Measurements from ENCODE around the gene HYAL3.
A peak's percentile ranks its signal among the peaks of the same experiment; 100 is the strongest.

The HYAL3 gene

DNA sequence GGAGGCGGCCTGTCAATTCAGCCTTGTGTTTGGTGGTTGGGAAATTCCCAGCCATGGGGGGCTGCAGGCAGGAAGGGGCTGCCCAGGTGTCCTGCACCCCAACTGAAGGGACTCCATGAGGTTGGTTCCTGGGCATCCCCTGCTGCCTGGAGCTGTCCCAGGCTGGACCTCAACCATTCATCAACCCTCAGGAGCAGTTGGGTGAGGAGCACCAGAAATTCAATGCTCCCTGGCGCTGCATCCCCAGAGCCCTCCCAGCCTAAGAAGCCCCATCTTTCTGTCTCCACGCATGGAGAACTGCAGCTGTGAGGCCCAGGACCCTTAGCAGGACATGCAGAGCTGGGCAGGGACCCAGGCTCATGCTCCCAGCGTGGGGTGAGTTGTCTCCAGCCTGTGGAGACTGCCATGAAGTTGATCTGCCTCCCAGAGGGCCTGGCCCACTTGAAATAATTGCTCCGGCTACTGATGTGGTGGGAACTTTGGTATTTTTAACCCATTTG lies 38.2 kb downstream of the HYAL3 start:
- H2BK120ac ChIP-seq (ENCODE audit: insufficient read depth, low read length, poor library complexity): peak overlapping the region; percentile 95
- H2AK5ac ChIP-seq (ENCODE audit: low read length): peak overlapping the region; percentile 73
- no CpG with 5 or more reads among the region's 5 CpGs for WGBS (ENCODE audit: extremely low coverage, insufficient coverage, insufficient read length)
- peak overlapping the region; percentile 55 for H3K4me2 ChIP-seq (ENCODE audit: low read length)
- peaks cover 35 to 37% of the 10 kb centered on the region in 2 experiments for H3K4me1 ChIP-seq (ENCODE audit: control insufficient read depth in 1 of 2, insufficient read depth in 2 of 2, low read length in 2 of 2)
- H3K14ac ChIP-seq (ENCODE audit: low read length): peak overlapping the region; percentile 97
- H3K27me3 ChIP-seq (ENCODE audit: insufficient read depth, low read length): no peaks in the 10 kb centered on the region
- H3K4ac ChIP-seq (ENCODE audit: low read depth, low read length): peak overlapping the region; percentile 7
- H3K23ac ChIP-seq (ENCODE audit: low read length): no peak overlapping the region
- H3K18ac ChIP-seq (ENCODE audit: low read length): peak overlapping the region; percentile 41
- H4K8ac ChIP-seq (ENCODE audit: low read depth, low read length): peak overlapping the region; percentile 80
- H3K36me3 ChIP-seq (ENCODE audit: control insufficient read depth in 1 of 2, insufficient read depth in 2 of 2, low read length in 2 of 2): peaks cover 29 to 30% of the 10 kb centered on the region in 2 experiments
- no peaks in the 10 kb centered on the region for H3K9me3 ChIP-seq (ENCODE audit: insufficient read depth, low read depth, low read length)
- H3K79me1 ChIP-seq (ENCODE audit: low read length): peaks cover 36% of the 10 kb centered on the region
- no peak overlapping the region for H3K4me3 ChIP-seq (ENCODE audit: low read depth, low read length)
- H3K79me2 ChIP-seq (ENCODE audit: control insufficient read depth, insufficient read depth, low read length, poor library complexity): peaks cover 14% of the 10 kb centered on the region
- H4K91ac ChIP-seq (ENCODE audit: low read depth, low read length): peak overlapping the region; percentile 95
- no peak overlapping the region for H3K9ac ChIP-seq (ENCODE audit: low read length)
- peak overlapping the region; percentile 95 for H4K12ac ChIP-seq (ENCODE audit: low read depth, low read length)
- DNase-seq: no peak
- H2BK12ac ChIP-seq (ENCODE audit: low read length): peak overlapping the region; percentile 42
- H2AFZ ChIP-seq (ENCODE audit: insufficient read depth, low read length, poor library complexity): no peak overlapping the region
- H3K27ac ChIP-seq (ENCODE audit: low read depth, low read length): peak overlapping the region; percentile 82
- peak overlapping the region; percentile 89 for H2BK5ac ChIP-seq (ENCODE audit: low read depth, low read length, poor library complexity)

- H3K23ac ChIP-seq (ENCODE audit: low read length): no peak overlapping the region
- peak overlapping the region; percentile 89 for H2BK5ac ChIP-seq (ENCODE audit: low read depth, low read length, poor library complexity)
- peak; percentile 90 to 94 for DNase-seq
- peak overlapping the region; percentile 82 for H3K27ac ChIP-seq (ENCODE audit: low read depth, low read length)
- H3K79me1 ChIP-seq (ENCODE audit: low read length): peaks cover 30% of the 10 kb centered on the region
- H4K91ac ChIP-seq (ENCODE audit: low read depth, low read length): peak overlapping the region; percentile 95
- peaks cover 29 to 30% of the 10 kb centered on the region in 2 experiments for H3K4me1 ChIP-seq (ENCODE audit: control insufficient read depth in 1 of 2, insufficient read depth in 2 of 2, low read length in 2 of 2)
- no peaks in the 10 kb centered on the region for H3K27me3 ChIP-seq (ENCODE audit: insufficient read depth, low read length)
- peak overlapping the region; percentile 7 for H3K4ac ChIP-seq (ENCODE audit: low read depth, low read length)
- no CpG with 5 or more reads among the region's 70 CpGs for WGBS (ENCODE audit: extremely low coverage, insufficient coverage, insufficient read length)
- peak overlapping the region; percentile 73 for H2AK5ac ChIP-seq (ENCODE audit: low read length)
- peak overlapping the region; percentile 71 for H3K9ac ChIP-seq (ENCODE audit: low read length)
- H4K12ac ChIP-seq (ENCODE audit: low read depth, low read length): peak overlapping the region; percentile 95
- peak overlapping the region; percentile 41 for H3K18ac ChIP-seq (ENCODE audit: low read length)
- H3K4me3 ChIP-seq (ENCODE audit: low read depth, low read length): peak overlapping the region; percentile 34
- peak overlapping the region; percentile 95 for H2BK120ac ChIP-seq (ENCODE audit: insufficient read depth, low read length, poor library complexity)
- H4K8ac ChIP-seq (ENCODE audit: low read depth, low read length): peak overlapping the region; percentile 80
- peak overlapping the region; percentile 42 for H2BK12ac ChIP-seq (ENCODE audit: low read length)
- H3K36me3 ChIP-seq (ENCODE audit: control insufficient read depth in 1 of 2, insufficient read depth in 2 of 2, low read length in 2 of 2): peaks cover 33 to 34% of the 10 kb centered on the region in 2 experiments
- H3K79me2 ChIP-seq (ENCODE audit: control insufficient read depth, insufficient read depth, low read length, poor library complexity): peaks cover 11% of the 10 kb centered on the region
- peak overlapping the region; percentile 97 for H3K14ac ChIP-seq (ENCODE audit: low read length)
- H3K4me2 ChIP-seq (ENCODE audit: low read length): peak overlapping the region; percentile 55
- no peaks in the 10 kb centered on the region for H3K9me3 ChIP-seq (ENCODE audit: insufficient read depth, low read depth, low read length)
- H2AFZ ChIP-seq (ENCODE audit: insufficient read depth, low read length, poor library complexity): peak overlapping the region; percentile 14
Observed at GRCh38 chr3:50260027-50260941, 38.9 kb downstream of the HYAL3 start.

- Histone ChIP-seq H3K79me2 (ENCODE audit: control insufficient read depth, insufficient read depth, low read length, poor library complexity) (peaks cover 9% of the 10 kb centered on the region), H3K9ac (ENCODE audit: low read length) (no peak overlapping the region)
Observed at GRCh38 chr3:50259432-50260026, 39.7 kb downstream of the HYAL3 start.

GRCh38 chr3:50258979-50259378 lies 40.2 kb downstream of the HYAL3 start:
- Histone ChIP-seq H2AK5ac (ENCODE audit: low read length) (no peak overlapping the region), H2BK5ac (ENCODE audit: low read depth, low read length, poor library complexity) (no peak overlapping the region), H2AFZ (ENCODE audit: insufficient read depth, low read length, poor library complexity) (no peak overlapping the region), H4K12ac (ENCODE audit: low read depth, low read length) (no peak overlapping the region), H3K27me3 (ENCODE audit: insufficient read depth, low read length) (no peaks in the 10 kb centered on the region), H2BK120ac (ENCODE audit: insufficient read depth, low read length, poor library complexity) (no peak overlapping the region), H3K79me1 (ENCODE audit: low read length) (peaks cover 21% of the 10 kb centered on the region), H3K14ac (ENCODE audit: low read length) (no peak overlapping the region), H3K36me3 (ENCODE audit: control insufficient read depth in 1 of 2, insufficient read depth in 2 of 2, low read length in 2 of 2) (peaks cover 46% of the 10 kb centered on the region in 2 experiments), H3K18ac (ENCODE audit: low read length) (no peak overlapping the region), H3K4me3 (ENCODE audit: low read depth, low read length) (no peak overlapping the region), H3K9me3 (ENCODE audit: insufficient read depth, low read depth, low read length) (no peaks in the 10 kb centered on the region), H2BK12ac (ENCODE audit: low read length) (no peak overlapping the region), H3K9ac (ENCODE audit: low read length) (no peak overlapping the region), H3K4me2 (ENCODE audit: low read length) (no peak overlapping the region), H3K4me1 (ENCODE audit: control insufficient read depth in 1 of 2, insufficient read depth in 2 of 2, low read length in 2 of 2) (peaks cover 19 to 21% of the 10 kb centered on the region in 2 experiments), H3K4ac (ENCODE audit: low read depth, low read length) (no peak overlapping the region), H4K8ac (ENCODE audit: low read depth, low read length) (no peak overlapping the region), H4K91ac (ENCODE audit: low read depth, low read length) (no peak overlapping the region), H3K27ac (ENCODE audit: low read depth, low read length) (peak overlapping the region; percentile 22), H3K79me2 (ENCODE audit: control insufficient read depth, insufficient read depth, low read length, poor library complexity) (peaks cover 7% of the 10 kb centered on the region), H3K23ac (ENCODE audit: low read length) (no peak overlapping the region)
- no peak for DNase-seq
- WGBS (ENCODE audit: extremely low coverage, insufficient coverage, insufficient read length): no CpG with 5 or more reads among the region's 16 CpGs

More at GRCh38 chr3:50259432-50260026, 39.7 kb downstream of the HYAL3 start:
- Histone ChIP-seq H4K91ac (ENCODE audit: low read depth, low read length) (peak overlapping the region; percentile 31), H4K8ac (ENCODE audit: low read depth, low read length) (no peak overlapping the region), H4K12ac (ENCODE audit: low read depth, low read length) (peak overlapping the region; percentile 3), H3K23ac (ENCODE audit: low read length) (no peak overlapping the region), H3K27ac (ENCODE audit: low read depth, low read length) (peak overlapping the region; percentile 22), H3K18ac (ENCODE audit: low read length) (no peak overlapping the region), H3K14ac (ENCODE audit: low read length) (no peak overlapping the region), H3K4me1 (ENCODE audit: control insufficient read depth in 1 of 2, insufficient read depth in 2 of 2, low read length in 2 of 2) (peaks cover 24 to 26% of the 10 kb centered on the region in 2 experiments), H2BK5ac (ENCODE audit: low read depth, low read length, poor library complexity) (no peak overlapping the region), H3K27me3 (ENCODE audit: insufficient read depth, low read length) (no peaks in the 10 kb centered on the region), H3K4me3 (ENCODE audit: low read depth, low read length) (no peak overlapping the region), H3K4me2 (ENCODE audit: low read length) (peak overlapping the region; percentile 21), H2AK5ac (ENCODE audit: low read length) (peak overlapping the region; percentile 34), H3K4ac (ENCODE audit: low read depth, low read length) (peak overlapping the region; percentile 14), H3K36me3 (ENCODE audit: control insufficient read depth in 1 of 2, insufficient read depth in 2 of 2, low read length in 2 of 2) (peaks cover 41% of the 10 kb centered on the region in 2 experiments), H3K79me1 (ENCODE audit: low read length) (peaks cover 26% of the 10 kb centered on the region), H2AFZ (ENCODE audit: insufficient read depth, low read length, poor library complexity) (no peak overlapping the region), H2BK12ac (ENCODE audit: low read length) (no peak overlapping the region), H2BK120ac (ENCODE audit: insufficient read depth, low read length, poor library complexity) (no peak overlapping the region), H3K9me3 (ENCODE audit: insufficient read depth, low read depth, low read length) (no peaks in the 10 kb centered on the region)
- no CpG with 5 or more reads among the region's 18 CpGs for WGBS (ENCODE audit: extremely low coverage, insufficient coverage, insufficient read length)
- DNase-seq: no peak
